ENCODE results near the gene OAS2. TPM values are rescaled to one million over a fixed set of nuclear protein-coding genes. Genes with fewer than 3 reads are reported as not detected.

Gene OAS2
- total and polyA plus RNA-seq, 4 experiments from 2014 or later: 25.5 to 77.4 (median 69.6) TPM

DNA sequence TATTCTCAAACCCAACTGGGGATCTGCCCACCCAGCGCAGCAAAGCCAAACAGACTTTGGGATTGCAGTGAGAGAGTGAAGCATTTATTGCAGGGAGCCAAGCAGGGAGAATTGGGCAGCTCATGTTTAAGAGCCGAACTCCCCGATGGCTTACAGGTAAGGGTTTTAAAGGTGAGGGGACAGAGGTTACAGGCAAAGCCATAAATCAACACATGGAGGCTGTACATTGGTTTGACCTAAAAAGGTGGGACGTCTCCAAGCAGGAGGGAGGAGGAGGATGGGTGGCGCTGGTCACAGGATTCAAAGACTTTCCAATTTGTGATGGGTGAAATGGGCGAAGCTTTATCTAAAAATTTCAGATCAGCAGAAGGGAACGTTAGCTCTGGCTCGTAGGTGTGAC, 18.2 kb downstream of the OAS2 start:
- no peaks in the 10 kb centered on the region for H3K9me3 ChIP-seq (ENCODE audit: control insufficient read depth in 1 of 2, low read length in 2 of 2)
- Mint-ChIP-seq H3K27me3 (no peaks in the 10 kb centered on the region), H3K4me3 (no peak overlapping the region), H3K9me3 (peaks cover 0 to 4% (median 0%) of the 10 kb centered on the region in 8 donors), H3K36me3 (peaks cover 85% of the 10 kb centered on the region in 2 donors), H3K27ac (peak overlapping the region in 1 of 7 donors; percentile 68), H3K4me1 (peaks cover 3 to 16% (median 8%) of the 10 kb centered on the region in 4 donors)
- no peak overlapping the region for H3K27ac ChIP-seq (ENCODE audit: low read depth, low read length)
- no peak for DNase-seq
- ChIA-PET POLR2A (ENCODE audit: partially characterized antibody) (no interaction called here), CTCF (ENCODE audit: partially characterized antibody) (no interaction called here)
- peaks cover 62% of the 10 kb centered on the region for H3K36me3 ChIP-seq (ENCODE audit: insufficient read depth, low read length)
- H3K27me3 ChIP-seq (ENCODE audit: insufficient read depth, low read length): no peaks in the 10 kb centered on the region
- intact Hi-C loops (cut with micrococcal nuclease): loop anchor here (10.0 kb wide), 1 partner anchor 98 kb away; no protein-coding TSS in a partner anchor
- no peaks in the 10 kb centered on the region for H3K4me1 ChIP-seq (ENCODE audit: insufficient read depth, low read length)
- H3K4me3 ChIP-seq (ENCODE audit: low read length in 2 of 2): no peak overlapping the region

DNA sequence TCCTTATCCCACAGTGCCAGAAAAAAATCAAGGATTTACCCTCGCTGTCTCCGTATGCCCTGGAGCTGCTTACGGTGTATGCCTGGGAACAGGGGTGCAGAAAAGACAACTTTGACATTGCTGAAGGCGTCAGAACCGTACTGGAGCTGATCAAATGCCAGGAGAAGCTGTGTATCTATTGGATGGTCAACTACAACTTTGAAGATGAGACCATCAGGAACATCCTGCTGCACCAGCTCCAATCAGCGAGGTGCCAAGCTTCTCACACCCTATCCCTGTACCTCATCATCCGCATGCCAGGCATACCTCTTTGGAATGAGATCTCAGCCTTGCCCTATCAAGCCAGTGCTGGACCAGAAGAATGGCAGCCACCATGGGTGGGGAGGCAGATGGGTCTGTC, 19.2 kb downstream of the OAS2 start:
- H3K27ac ChIP-seq (ENCODE audit: low read depth, low read length): no peak overlapping the region
- H3K36me3 ChIP-seq (ENCODE audit: insufficient read depth, low read length): peaks cover 66% of the 10 kb centered on the region
- peaks cover 81 to 84% of the 10 kb centered on the region in 2 donors for H3K36me3 Mint-ChIP-seq
- no peaks in the 10 kb centered on the region for H3K27me3 Mint-ChIP-seq
- H3K9me3 Mint-ChIP-seq: peaks cover 0 to 4% (median 0%) of the 10 kb centered on the region in 8 donors
- peak overlapping the region in 3 of 7 donors; percentile 17 to 44 (median 17) for H3K27ac Mint-ChIP-seq
- POLR2A ChIA-PET (ENCODE audit: partially characterized antibody): interaction anchor here (0.8 to 1.5 kb wide), 2 partner anchors 8 to 18 kb away, joined by 3 to 4 read pairs; no protein-coding TSS in a partner anchor
- peaks cover 3 to 14% (median 8%) of the 10 kb centered on the region in 4 donors for H3K4me1 Mint-ChIP-seq
- DNase-seq: no peak
- no peaks in the 10 kb centered on the region for H3K9me3 ChIP-seq (ENCODE audit: control insufficient read depth in 1 of 2, low read length in 2 of 2)
- CTCF ChIA-PET (ENCODE audit: partially characterized antibody): interaction anchor here (0.8 to 1.4 kb wide), 4 partner anchors 9 to 97 kb away, joined by 3 to 4 read pairs (median 4); partner anchors contain the start of gene OAS2
- no peak overlapping the region for H3K4me3 Mint-ChIP-seq
- H3K27me3 ChIP-seq (ENCODE audit: insufficient read depth, low read length): no peaks in the 10 kb centered on the region
- intact Hi-C loops (cut with micrococcal nuclease): loop anchor here (10.0 kb wide), 1 partner anchor 97 kb away; no protein-coding TSS in a partner anchor
- no peaks in the 10 kb centered on the region for H3K4me1 ChIP-seq (ENCODE audit: insufficient read depth, low read length)
- H3K4me3 ChIP-seq (ENCODE audit: low read length in 2 of 2): no peak overlapping the region

DNA sequence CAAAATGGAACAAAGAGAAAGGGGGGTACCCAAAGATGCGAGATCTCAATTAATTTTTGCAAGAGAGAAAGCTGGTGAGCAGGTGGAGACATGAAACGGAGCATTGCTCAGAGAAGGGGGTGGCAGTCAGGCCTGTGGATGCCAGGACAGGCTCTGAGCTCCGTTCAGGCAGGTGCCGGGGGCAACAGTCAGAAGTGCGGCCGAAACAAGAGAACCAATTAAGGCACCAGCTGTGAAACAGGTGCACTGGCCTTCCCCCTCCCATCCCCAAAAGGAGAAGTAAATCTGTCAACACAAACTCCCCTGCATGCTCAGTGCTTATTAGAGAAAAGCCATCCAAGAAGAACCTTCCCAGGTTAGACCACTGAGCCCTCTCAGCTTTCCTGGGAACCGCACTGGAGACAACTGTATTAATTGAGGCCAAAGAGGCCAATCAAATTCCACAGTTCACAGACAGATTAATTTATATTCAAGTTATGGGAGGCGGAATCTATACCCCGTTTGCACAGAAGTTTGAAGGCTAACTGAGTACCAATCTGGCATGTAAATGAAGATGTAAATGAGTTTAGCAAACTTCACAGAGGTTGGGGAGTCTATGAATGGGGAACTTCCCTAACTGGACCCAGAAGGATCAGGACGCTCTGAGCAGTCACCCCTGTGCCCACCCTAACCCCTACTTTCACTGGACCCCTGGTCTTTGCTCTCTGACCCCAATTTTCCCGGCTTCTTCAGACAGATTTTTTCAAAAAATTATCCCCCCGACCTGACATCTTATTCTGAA, 20.9 kb downstream of the OAS2 start:
- Mint-ChIP-seq H3K27me3 (no peaks in the 10 kb centered on the region), H3K9me3 (peaks cover 0 to 2% (median 0%) of the 10 kb centered on the region in 8 donors), H3K4me1 (peaks cover 0 to 8% (median 4%) of the 10 kb centered on the region in 4 donors), H3K4me3 (no peak overlapping the region), H3K27ac (peak overlapping the region in 4 of 7 donors; percentile 6 to 70 (median 35)), H3K36me3 (peaks cover 87 to 88% of the 10 kb centered on the region in 2 donors)
- ChIA-PET CTCF (ENCODE audit: partially characterized antibody) (no interaction called here), POLR2A (ENCODE audit: partially characterized antibody) (no interaction called here)
- Histone ChIP-seq H3K9me3 (ENCODE audit: control insufficient read depth in 1 of 2, low read length in 2 of 2) (no peaks in the 10 kb centered on the region), H3K36me3 (ENCODE audit: insufficient read depth, low read length) (peaks cover 82% of the 10 kb centered on the region), H3K27ac (ENCODE audit: low read depth, low read length) (no peak overlapping the region), H3K4me1 (ENCODE audit: insufficient read depth, low read length) (no peaks in the 10 kb centered on the region), H3K4me3 (ENCODE audit: low read length in 2 of 2) (no peak overlapping the region), H3K27me3 (ENCODE audit: insufficient read depth, low read length) (no peaks in the 10 kb centered on the region)
- intact Hi-C loops (cut with micrococcal nuclease): loop anchor here (10.0 kb wide), 1 partner anchor 96 kb away; no protein-coding TSS in a partner anchor
- DNase-seq: no peak

DNA sequence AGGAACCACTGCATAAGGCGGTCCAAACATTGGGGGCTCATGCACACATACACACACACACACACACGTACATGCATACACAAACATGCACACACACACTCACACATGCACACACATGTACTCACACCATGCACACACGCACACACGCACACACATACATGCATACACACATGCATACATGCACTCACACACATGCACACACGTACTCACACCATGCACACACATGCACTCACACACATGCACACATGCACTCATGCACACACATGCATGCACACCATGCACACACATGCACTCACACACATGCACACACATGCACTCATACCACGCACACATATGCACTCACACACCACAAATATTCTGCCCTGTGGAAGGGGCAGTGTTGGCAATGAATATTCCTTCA, 22.1 kb downstream of the OAS2 start:
- no peaks in the 10 kb centered on the region for H3K9me3 ChIP-seq (ENCODE audit: control insufficient read depth in 1 of 2, low read length in 2 of 2)
- Mint-ChIP-seq H3K4me3 (no peak overlapping the region), H3K27ac (peak overlapping the region in 1 of 7 donors; percentile 25), H3K27me3 (no peaks in the 10 kb centered on the region), H3K4me1 (peaks cover 0 to 5% (median under 1%) of the 10 kb centered on the region in 4 donors), H3K36me3 (peaks cover 87 to 92% of the 10 kb centered on the region in 2 donors), H3K9me3 (peaks cover 0 to 2% (median 0%) of the 10 kb centered on the region in 8 donors)
- ChIA-PET CTCF (ENCODE audit: partially characterized antibody) (no interaction called here), POLR2A (ENCODE audit: partially characterized antibody) (no interaction called here)
- no peaks in the 10 kb centered on the region for H3K4me1 ChIP-seq (ENCODE audit: insufficient read depth, low read length)
- intact Hi-C loops (cut with micrococcal nuclease): no loop called here
- no peak overlapping the region for H3K27ac ChIP-seq (ENCODE audit: low read depth, low read length)
- H3K27me3 ChIP-seq (ENCODE audit: insufficient read depth, low read length): no peaks in the 10 kb centered on the region
- DNase-seq: no peak
- H3K36me3 ChIP-seq (ENCODE audit: insufficient read depth, low read length): peaks cover 87% of the 10 kb centered on the region
- no peak overlapping the region for H3K4me3 ChIP-seq (ENCODE audit: low read length in 2 of 2)

DNA sequence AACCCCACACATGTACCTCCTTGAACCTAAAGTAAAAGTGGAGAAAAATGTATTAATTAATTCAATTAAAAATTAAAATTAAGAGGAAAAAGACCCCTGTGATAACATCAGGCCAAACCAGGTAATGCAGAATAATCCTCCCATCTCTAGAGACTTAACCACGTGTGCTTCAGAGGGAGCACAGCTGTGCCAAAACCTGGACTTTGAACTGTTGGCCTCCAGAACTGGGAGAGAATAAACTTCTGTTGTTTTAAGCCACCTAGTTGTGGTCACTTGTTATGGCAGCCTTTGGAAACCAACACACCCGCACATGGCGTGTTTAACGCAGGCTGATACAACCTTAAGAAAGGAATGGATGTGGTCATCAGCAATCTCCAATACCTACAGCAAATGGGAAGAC, 23.8 kb downstream of the OAS2 start:
- Mint-ChIP-seq H3K36me3 (peaks cover 83 to 89% of the 10 kb centered on the region in 2 donors), H3K4me1 (peaks cover 0 to 4% (median under 1%) of the 10 kb centered on the region in 4 donors), H3K27me3 (no peaks in the 10 kb centered on the region), H3K9me3 (peaks cover 0 to 2% (median 0%) of the 10 kb centered on the region in 8 donors), H3K4me3 (no peak overlapping the region), H3K27ac (peak overlapping the region in 1 of 7 donors; percentile 79)
- Histone ChIP-seq H3K36me3 (ENCODE audit: insufficient read depth, low read length) (peaks cover 85% of the 10 kb centered on the region), H3K4me1 (ENCODE audit: insufficient read depth, low read length) (no peaks in the 10 kb centered on the region), H3K27me3 (ENCODE audit: insufficient read depth, low read length) (no peaks in the 10 kb centered on the region), H3K4me3 (ENCODE audit: low read length in 2 of 2) (no peak overlapping the region), H3K27ac (ENCODE audit: low read depth, low read length) (no peak overlapping the region), H3K9me3 (ENCODE audit: control insufficient read depth in 1 of 2, low read length in 2 of 2) (no peaks in the 10 kb centered on the region)
- ChIA-PET CTCF (ENCODE audit: partially characterized antibody) (interaction anchor here (1.4 kb wide), 1 partner anchor 9 kb away, joined by 9 read pairs; no protein-coding TSS in a partner anchor), POLR2A (ENCODE audit: partially characterized antibody) (no interaction called here)
- intact Hi-C loops (cut with micrococcal nuclease): no loop called here
- DNase-seq: no peak

DNA sequence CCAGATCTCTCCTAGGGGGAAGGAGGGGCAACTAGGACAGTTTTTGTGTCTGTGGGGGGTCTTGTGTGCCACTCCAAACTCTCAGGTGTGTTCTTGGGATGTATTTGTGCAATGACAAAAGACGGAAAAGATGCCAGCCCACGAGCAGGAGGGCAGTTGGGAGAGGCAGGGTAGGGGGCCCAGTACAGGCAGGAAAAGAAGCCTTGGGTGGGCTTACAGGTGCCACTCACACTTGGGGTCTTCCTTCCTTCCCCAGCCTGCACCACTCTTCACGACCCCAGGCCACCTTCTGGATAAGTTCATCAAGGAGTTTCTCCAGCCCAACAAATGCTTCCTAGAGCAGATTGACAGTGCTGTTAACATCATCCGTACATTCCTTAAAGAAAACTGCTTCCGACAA, 24.4 kb downstream of the OAS2 start:
- H3K36me3 ChIP-seq (ENCODE audit: insufficient read depth, low read length): peaks cover 85% of the 10 kb centered on the region
- Mint-ChIP-seq H3K36me3 (peaks cover 83 to 89% of the 10 kb centered on the region in 2 donors), H3K4me3 (no peak overlapping the region), H3K27me3 (no peaks in the 10 kb centered on the region), H3K27ac (peak overlapping the region in 1 of 7 donors; percentile 79), H3K9me3 (peaks cover 0 to 2% (median 0%) of the 10 kb centered on the region in 8 donors), H3K4me1 (peaks cover 0 to 3% (median under 1%) of the 10 kb centered on the region in 4 donors)
- DNase-seq: no peak
- no peak overlapping the region for H3K4me3 ChIP-seq (ENCODE audit: low read length in 2 of 2)
- ChIA-PET CTCF (ENCODE audit: partially characterized antibody) (no interaction called here), POLR2A (ENCODE audit: partially characterized antibody) (no interaction called here)
- H3K27ac ChIP-seq (ENCODE audit: low read depth, low read length): no peak overlapping the region
- intact Hi-C loops (cut with micrococcal nuclease): no loop called here
- no peaks in the 10 kb centered on the region for H3K27me3 ChIP-seq (ENCODE audit: insufficient read depth, low read length)
- no peaks in the 10 kb centered on the region for H3K4me1 ChIP-seq (ENCODE audit: insufficient read depth, low read length)
- no peaks in the 10 kb centered on the region for H3K9me3 ChIP-seq (ENCODE audit: control insufficient read depth in 1 of 2, low read length in 2 of 2)

DNA sequence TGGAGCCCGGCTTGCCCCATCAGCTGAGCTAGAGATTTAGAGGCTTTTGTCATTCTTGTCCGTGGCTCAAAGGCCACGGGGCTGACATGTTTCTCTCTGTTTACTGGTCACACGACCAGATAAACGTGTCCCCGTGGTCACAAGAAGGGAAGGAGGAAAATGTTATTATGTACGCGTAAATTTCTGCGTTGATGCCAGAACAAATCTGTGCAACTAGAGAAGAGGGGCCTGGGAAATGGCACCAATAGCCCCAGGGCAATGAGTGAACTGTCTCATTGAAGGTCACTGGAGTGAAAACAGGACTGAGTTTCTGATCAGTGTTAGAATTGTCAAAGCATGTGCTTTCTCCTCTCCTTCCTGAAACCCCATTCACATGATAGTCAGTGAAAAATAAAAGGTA, 25.3 kb downstream of the OAS2 start:
- Mint-ChIP-seq H3K27ac (peak overlapping the region in 2 of 7 donors; percentile 39 to 58), H3K4me1 (peaks cover 0 to 3% (median under 1%) of the 10 kb centered on the region in 4 donors), H3K9me3 (peaks cover 0 to 2% (median 0%) of the 10 kb centered on the region in 8 donors), H3K4me3 (peak overlapping the region in 1 of 8 donors; percentile 26), H3K27me3 (no peaks in the 10 kb centered on the region), H3K36me3 (peaks cover 81 to 89% of the 10 kb centered on the region in 2 donors)
- ChIA-PET POLR2A (ENCODE audit: partially characterized antibody) (no interaction called here), CTCF (ENCODE audit: partially characterized antibody) (interaction anchor here (2.4 kb wide), 1 partner anchor 10 kb away, joined by 8 read pairs; no protein-coding TSS in a partner anchor)
- H3K27ac ChIP-seq (ENCODE audit: low read depth, low read length): no peak overlapping the region
- no peaks in the 10 kb centered on the region for H3K4me1 ChIP-seq (ENCODE audit: insufficient read depth, low read length)
- H3K4me3 ChIP-seq (ENCODE audit: low read length in 2 of 2): no peak overlapping the region
- no peaks in the 10 kb centered on the region for H3K27me3 ChIP-seq (ENCODE audit: insufficient read depth, low read length)
- H3K9me3 ChIP-seq (ENCODE audit: control insufficient read depth in 1 of 2, low read length in 2 of 2): no peaks in the 10 kb centered on the region
- intact Hi-C loops (cut with micrococcal nuclease): no loop called here
- DNase-seq: no peak
- H3K36me3 ChIP-seq (ENCODE audit: insufficient read depth, low read length): peaks cover 85% of the 10 kb centered on the region

Data from CD4-positive, alpha-beta memory T cell (primary cell).